Posterior vena cava (tissue), 2 donors: ENCODE measurements around the gene FOXD4L1. TPM values are rescaled to one million over a fixed set of nuclear protein-coding genes. Genes with fewer than 3 reads are reported as not detected.
"Not testable (repeated sequence)": the region's sequence is repeated elsewhere in the genome, so short reads cannot be mapped to it uniquely, and the experiment has no call there.

Experiments used
- DNase-seq: peaks from one replicate; pipeline ENCODE4 v3.0.0-alpha.2; 2020; ENCODE audit warnings: low spot score
- intact Hi-C, 2 donors: fragments of 100-400 bp; cut with DNase I; formaldehyde crosslinking; loops; one replicate each; pipeline versions ENCODE4 v1.14.1 to v1.14.2; 2022 to 2023
- long read RNA-seq, 2 donors: library from polyadenylated mRNA; unstranded; transcript quantifications; one replicate each; pipeline ENCODE4 v2.0.0, GENCODE V29; 2020 to 2021
- total RNA-seq, 2 donors: library from RNA; stranded (reverse); fragmentation: NEBNext Ultra II Directional; extraction: Animal tissue kit (Norgen Biotek cat#: 25700); gene quantifications; one replicate each; pipeline ENCODE4 v1.2.1, GENCODE V29; 2021
- donor health status: DM: yes; HTN: yes; CAD: no.
- donor health status: DM: yes; HTN: yes; CAD: no.

Gene FOXD4L1
- total RNA-seq, result not detected
- long read RNA-seq, donor 1, result 0 reads
- long read RNA-seq, donor 2, result 0 reads

GRCh38 chr2:113498365-113498764 is at the start of gene FOXD4L1:
FOXD4L1 (plus strand) TSS chr2:113498665; CDS start chr2:113499257, 592 bp downstream.
- DNase-seq, intact Hi-C loops: not testable (repeated sequence)

- intact Hi-C loops, DNase-seq: not testable (repeated sequence)
Measured at GRCh38 chr2:113465770-113466169, 32.7 kb upstream of the FOXD4L1 start.

- DNase-seq, intact Hi-C loops: not testable (repeated sequence)
Measured at GRCh38 chr2:113476688-113477368, 21.6 kb upstream of the FOXD4L1 start.

- DNase-seq, intact Hi-C loops: not testable (repeated sequence)
Measured at GRCh38 chr2:113496527-113496926, 1.9 kb upstream of the FOXD4L1 start.

GRCh38 chr2:113499019-113499885 is 787 bp downstream of the FOXD4L1 start:
- DNase-seq, result not testable (repeated sequence)

GRCh38 chr2:113499886-113500722 is 1.6 kb downstream of the FOXD4L1 start:
- DNase-seq, intact Hi-C loops: not testable (repeated sequence)

More at GRCh38 chr2:113499019-113499885, 787 bp downstream of the FOXD4L1 start:
- intact Hi-C loops, result not testable (repeated sequence)

- intact Hi-C loops, DNase-seq: not testable (repeated sequence)
Measured at GRCh38 chr2:113500723-113501038, 2.2 kb downstream of the FOXD4L1 start.

- peak; percentile 75 for DNase-seq
- intact Hi-C loops, result not testable (repeated sequence)
Measured at GRCh38 chr2:113502216-113503093, 4.0 kb downstream of the FOXD4L1 start.

GRCh38 chr2:113503094-113504042 is 4.9 kb downstream of the FOXD4L1 start:
- intact Hi-C loops, result not testable (repeated sequence)
- peak; percentile 76 for DNase-seq

GRCh38 chr2:113504081-113504480 is 5.6 kb downstream of the FOXD4L1 start:
- DNase-seq, intact Hi-C loops: not testable (repeated sequence)

GRCh38 chr2:113507394-113508140 is 9.1 kb downstream of the FOXD4L1 start:
- DNase-seq, intact Hi-C loops: not testable (repeated sequence)

GRCh38 chr2:113508187-113508586 is 9.7 kb downstream of the FOXD4L1 start:
- DNase-seq, intact Hi-C loops: not testable (repeated sequence)

- DNase-seq, intact Hi-C loops: not testable (repeated sequence)
Measured at GRCh38 chr2:113510913-113511312, 12.4 kb downstream of the FOXD4L1 start.

- DNase-seq, intact Hi-C loops: not testable (repeated sequence)
Measured at GRCh38 chr2:113511859-113512258, 13.4 kb downstream of the FOXD4L1 start.

- intact Hi-C loops, DNase-seq: not testable (repeated sequence)
Measured at GRCh38 chr2:113515457-113515856, 17.0 kb downstream of the FOXD4L1 start.

- intact Hi-C loops, DNase-seq: not testable (repeated sequence)
Measured at GRCh38 chr2:113515995-113516394, 17.5 kb downstream of the FOXD4L1 start.

GRCh38 chr2:113517025-113517424 is 18.6 kb downstream of the FOXD4L1 start:
- intact Hi-C loops, DNase-seq: not testable (repeated sequence)
